ENCODE measurements around the gene NKAP. TPM values are rescaled to one million over a fixed set of nuclear protein-coding genes. Genes with fewer than 3 reads are reported as not detected.

Gene NKAP
- total and polyA plus RNA-seq, 2 of the 13 experiments (the other 11 are each of a cell fraction or from before 2014, with no cell fraction given) = 3.6 to 6.1 TPM

DNA sequence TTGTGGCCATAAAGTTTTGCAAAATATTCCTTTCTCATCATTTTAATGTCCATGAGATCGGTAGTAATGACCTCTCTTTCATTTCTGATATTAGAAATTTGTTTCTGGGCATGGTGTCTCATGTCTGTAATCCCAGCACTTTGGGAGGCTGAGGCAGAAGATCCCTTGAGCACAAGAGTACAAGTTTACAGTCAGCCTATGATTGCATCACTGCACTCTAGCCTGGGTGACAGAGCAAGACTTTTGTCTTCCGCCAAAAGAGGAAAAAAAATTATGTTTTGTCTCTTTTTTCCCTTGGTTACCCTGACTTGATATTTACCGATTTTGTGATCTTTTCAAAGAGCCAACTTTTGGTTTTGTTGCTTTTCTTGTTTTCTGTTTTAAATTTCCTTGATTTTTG is 10.8 kb upstream of the NKAP start:
- Histone ChIP-seq H3K4me1 (ENCODE audit: insufficient read depth, low read length) (no peaks in the 10 kb centered on the region), H4K20me1 (ENCODE audit: insufficient read depth, low read length) (no peaks in the 10 kb centered on the region), H3K9ac (ENCODE audit: insufficient read depth, low read depth, low read length) (no peak overlapping the region), H3K4me2 (ENCODE audit: low read depth, low read length) (no peak overlapping the region), H3K27me3 (ENCODE audit: control insufficient read depth in 1 of 2, insufficient read depth in 2 of 2, low read length in 2 of 2) (no peaks in the 10 kb centered on the region), H3K9me3 (ENCODE audit: low read length) (no peaks in the 10 kb centered on the region), H3K79me2 (ENCODE audit: insufficient read depth, low read length) (no peaks in the 10 kb centered on the region), H3K27ac (ENCODE audit: extremely low read length, insufficient read depth, low read length) (no peak overlapping the region), H3K4me3 (replicated peaks in 1 of 3; ENCODE audit: insufficient read depth in 1 of 3, low read depth in 2 of 3, low read length in 3 of 3) (no peak overlapping the region), H2AFZ (ENCODE audit: low read length) (no peak overlapping the region), H3K36me3 (replicated peaks in 1 of 2; ENCODE audit: control insufficient read depth in 1 of 2, insufficient read depth in 2 of 2, low read length in 2 of 2) (no peaks in the 10 kb centered on the region)
- FAIRE-seq = no peak
- POLR2A ChIA-PET = no interaction called here
- DNase-seq (ENCODE audit: low spot score) = no peak
- no peak for ATAC-seq
- 12% methylated on average over 3 of the region's 3 CpGs for WGBS (ENCODE audit: low lambda C conversion rate)
- no peak for TF ChIP-seq HOXA7 (CRISPR knock-in tag; IDR thresholded peaks at IDR 0.05)
- no peak for TF ChIP-seq ZSCAN25 (CRISPR knock-in tag; IDR thresholded peaks at IDR 0.05)
- no peak for TF ChIP-seq HMG20A (CRISPR knock-in tag; IDR thresholded peaks at IDR 0.05; ENCODE audit: borderline replicate concordance)
- no peak for TF ChIP-seq ZFP41 (CRISPR knock-in tag; IDR thresholded peaks at IDR 0.05; ENCODE audit: borderline replicate concordance)
- no peak for TF ChIP-seq ZNF816 (CRISPR knock-in tag; IDR thresholded peaks at IDR 0.05; ENCODE audit: borderline replicate concordance)
- TF ChIP-seq, protein P1, sequence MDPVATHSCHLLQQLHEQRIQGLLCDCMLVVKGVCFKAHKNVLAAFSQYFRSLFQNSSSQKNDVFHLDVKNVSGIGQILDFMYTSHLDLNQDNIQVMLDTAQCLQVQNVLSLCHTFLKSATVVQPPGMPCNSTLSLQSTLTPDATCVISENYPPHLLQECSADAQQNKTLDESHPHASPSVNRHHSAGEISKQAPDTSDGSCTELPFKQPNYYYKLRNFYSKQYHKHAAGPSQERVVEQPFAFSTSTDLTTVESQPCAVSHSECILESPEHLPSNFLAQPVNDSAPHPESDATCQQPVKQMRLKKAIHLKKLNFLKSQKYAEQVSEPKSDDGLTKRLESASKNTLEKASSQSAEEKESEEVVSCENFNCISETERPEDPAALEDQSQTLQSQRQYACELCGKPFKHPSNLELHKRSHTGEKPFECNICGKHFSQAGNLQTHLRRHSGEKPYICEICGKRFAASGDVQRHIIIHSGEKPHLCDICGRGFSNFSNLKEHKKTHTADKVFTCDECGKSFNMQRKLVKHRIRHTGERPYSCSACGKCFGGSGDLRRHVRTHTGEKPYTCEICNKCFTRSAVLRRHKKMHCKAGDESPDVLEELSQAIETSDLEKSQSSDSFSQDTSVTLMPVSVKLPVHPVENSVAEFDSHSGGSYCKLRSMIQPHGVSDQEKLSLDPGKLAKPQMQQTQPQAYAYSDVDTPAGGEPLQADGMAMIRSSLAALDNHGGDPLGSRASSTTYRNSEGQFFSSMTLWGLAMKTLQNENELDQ (CRISPR knock-in tag; IDR thresholded peaks at IDR 0.05; ENCODE audit: borderline replicate concordance) = no peak
- TF ChIP-seq, protein P2, sequence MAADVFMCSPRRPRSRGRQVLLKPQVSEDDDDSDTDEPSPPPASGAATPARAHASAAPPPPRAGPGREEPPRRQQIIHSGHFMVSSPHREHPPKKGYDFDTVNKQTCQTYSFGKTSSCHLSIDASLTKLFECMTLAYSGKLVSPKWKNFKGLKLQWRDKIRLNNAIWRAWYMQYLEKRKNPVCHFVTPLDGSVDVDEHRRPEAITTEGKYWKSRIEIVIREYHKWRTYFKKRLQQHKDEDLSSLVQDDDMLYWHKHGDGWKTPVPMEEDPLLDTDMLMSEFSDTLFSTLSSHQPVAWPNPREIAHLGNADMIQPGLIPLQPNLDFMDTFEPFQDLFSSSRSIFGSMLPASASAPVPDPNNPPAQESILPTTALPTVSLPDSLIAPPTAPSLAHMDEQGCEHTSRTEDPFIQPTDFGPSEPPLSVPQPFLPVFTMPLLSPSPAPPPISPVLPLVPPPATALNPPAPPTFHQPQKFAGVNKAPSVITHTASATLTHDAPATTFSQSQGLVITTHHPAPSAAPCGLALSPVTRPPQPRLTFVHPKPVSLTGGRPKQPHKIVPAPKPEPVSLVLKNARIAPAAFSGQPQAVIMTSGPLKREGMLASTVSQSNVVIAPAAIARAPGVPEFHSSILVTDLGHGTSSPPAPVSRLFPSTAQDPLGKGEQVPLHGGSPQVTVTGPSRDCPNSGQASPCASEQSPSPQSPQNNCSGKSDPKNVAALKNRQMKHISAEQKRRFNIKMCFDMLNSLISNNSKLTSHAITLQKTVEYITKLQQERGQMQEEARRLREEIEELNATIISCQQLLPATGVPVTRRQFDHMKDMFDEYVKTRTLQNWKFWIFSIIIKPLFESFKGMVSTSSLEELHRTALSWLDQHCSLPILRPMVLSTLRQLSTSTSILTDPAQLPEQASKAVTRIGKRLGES (CRISPR knock-in tag; IDR thresholded peaks at IDR 0.05; ENCODE audit: borderline replicate concordance) = no peak
- no peak for TF ChIP-seq MZF1 (CRISPR knock-in tag; IDR thresholded peaks at IDR 0.05; ENCODE audit: borderline replicate concordance)
- TF ChIP-seq THYN1 (CRISPR knock-in tag; IDR thresholded peaks at IDR 0.05; ENCODE audit: borderline replicate concordance, low read depth) = no peak
- TF ChIP-seq ATF2 (CRISPR knock-in tag; IDR thresholded peaks at IDR 0.05) = no peak
- no peak for TF ChIP-seq ZBTB25 (CRISPR knock-in tag; IDR thresholded peaks at IDR 0.05)
- no peak for TF ChIP-seq POLR2AphosphoS2 (IDR thresholded peaks at IDR 0.05; ENCODE audit: low read depth, low read length)
- TF ChIP-seq, protein P3, sequence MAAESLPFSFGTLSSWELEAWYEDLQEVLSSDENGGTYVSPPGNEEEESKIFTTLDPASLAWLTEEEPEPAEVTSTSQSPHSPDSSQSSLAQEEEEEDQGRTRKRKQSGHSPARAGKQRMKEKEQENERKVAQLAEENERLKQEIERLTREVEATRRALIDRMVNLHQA (CRISPR knock-in tag; IDR thresholded peaks at IDR 0.05) = no peak
- in situ Hi-C loops (cut with HindIII; ENCODE audit: extremely low pct_ligation_motif_present, low pct_unique_long_range_greater_than_20kb) (no loop called here), intact Hi-C loops (cut with micrococcal nuclease; ENCODE audit: unreplicated experiment) (no loop called here)
- CTCF ChIA-PET (ENCODE audit: low intra/inter-chr PET ratio, low total read pairs) = no interaction called here
- no TSS peak for BruUV-seq (replicated peaks)

Measured in HepG2 (cell line).